ENCODE measurements around the gene OPHN1. TPM values are rescaled to one million over a fixed set of nuclear protein-coding genes. Genes with fewer than 3 reads are reported as not detected.

Gene OPHN1
- polyA plus RNA-seq, 3 donors: 0.20 to 0.82 (median 0.73) TPM

- intact Hi-C loops (cut with micrococcal nuclease): no loop called here
- H3K9me3 Mint-ChIP-seq: peaks cover 0 to 2% (median 0%) of the 10 kb centered on the region in 7 donors
- H3K4me2 ChIP-seq (replicated peaks; ENCODE audit: extremely low read depth, low read length, poor library complexity, severe bottlenecking): no peak overlapping the region
Measured at GRCh38 chrX:68461093-68461492, 27.8 kb upstream of the OPHN1 start.

GRCh38 chrX:68455151-68455510 is 21.8 kb upstream of the OPHN1 start:
- H3K4me3 ChIP-seq (replicated peaks in 1 of 3; ENCODE audit: low read depth in 2 of 3, low read length in 3 of 3): no peak overlapping the region
- H4K20me1 ChIP-seq (ENCODE audit: insufficient read depth, low read length): no peaks in the 10 kb centered on the region
- Mint-ChIP-seq H3K36me3 (no peaks in the 10 kb centered on the region), H3K4me3 (no peak overlapping the region), H3K4me1 (no peaks in the 10 kb centered on the region), H3K9me3 (no peaks in the 10 kb centered on the region), H3K27me3 (ENCODE audit: low read depth in 3 of 3) (peaks cover 1 to 13% (median 2%) of the 10 kb centered on the region in 3 donors), H3K27ac (no peak overlapping the region)
- no peak for TF ChIP-seq CTCF (IDR thresholded peaks at IDR 0.05)
- no peaks in the 10 kb centered on the region for H3K27me3 ChIP-seq (ENCODE audit: control insufficient read depth in 2 of 2, insufficient read depth in 2 of 2, low read length in 2 of 2)
- H3K4me1 ChIP-seq (ENCODE audit: control insufficient read depth in 1 of 2, insufficient read depth in 2 of 2, low read length in 2 of 2): no peaks in the 10 kb centered on the region
- no peak overlapping the region for H2AFZ ChIP-seq (ENCODE audit: insufficient read depth, low read depth, low read length, poor library complexity, severe bottlenecking)
- DNase-seq: no peak
- no CpG with 5 or more reads among the region's 4 CpGs for WGBS (ENCODE audit: insufficient coverage)
- no peaks in the 10 kb centered on the region for H3K36me3 ChIP-seq (replicated peaks in 1 of 2; ENCODE audit: control insufficient read depth in 1 of 2, insufficient read depth in 2 of 2, low read length in 2 of 2)
- H3K27ac ChIP-seq (ENCODE audit: low read depth in 1 of 2, low read length in 2 of 2): no peak overlapping the region
- H3K9ac ChIP-seq (ENCODE audit: insufficient read depth, low read length, poor library complexity, severe bottlenecking): no peak overlapping the region
- H3K4me2 ChIP-seq (replicated peaks; ENCODE audit: extremely low read depth, low read length, poor library complexity, severe bottlenecking): no peak overlapping the region
- intact Hi-C loops (cut with micrococcal nuclease): no loop called here
- no peaks in the 10 kb centered on the region for H3K9me3 ChIP-seq (replicated peaks in 1 of 2; ENCODE audit: control insufficient read depth in 1 of 2, insufficient read depth in 1 of 2, low read length in 2 of 2)
- no peaks in the 10 kb centered on the region for H3K79me2 ChIP-seq (ENCODE audit: insufficient read depth, low read length)

More at GRCh38 chrX:68461093-68461492, 27.8 kb upstream of the OPHN1 start:
- Histone ChIP-seq H3K4me3 (replicated peaks in 1 of 3; ENCODE audit: low read depth in 2 of 3, low read length in 3 of 3) (no peak overlapping the region), H3K79me2 (ENCODE audit: insufficient read depth, low read length) (no peaks in the 10 kb centered on the region), H3K36me3 (replicated peaks in 1 of 2; ENCODE audit: control insufficient read depth in 1 of 2, insufficient read depth in 2 of 2, low read length in 2 of 2) (no peaks in the 10 kb centered on the region), H3K9me3 (replicated peaks in 1 of 2; ENCODE audit: control insufficient read depth in 1 of 2, insufficient read depth in 1 of 2, low read length in 2 of 2) (no peaks in the 10 kb centered on the region), H4K20me1 (ENCODE audit: insufficient read depth, low read length) (no peaks in the 10 kb centered on the region), H3K9ac (ENCODE audit: insufficient read depth, low read length, poor library complexity, severe bottlenecking) (no peak overlapping the region), H3K27ac (ENCODE audit: low read depth in 1 of 2, low read length in 2 of 2) (no peak overlapping the region), H2AFZ (ENCODE audit: insufficient read depth, low read depth, low read length, poor library complexity, severe bottlenecking) (no peak overlapping the region), H3K27me3 (ENCODE audit: control insufficient read depth in 2 of 2, insufficient read depth in 2 of 2, low read length in 2 of 2) (no peaks in the 10 kb centered on the region), H3K4me1 (ENCODE audit: control insufficient read depth in 1 of 2, insufficient read depth in 2 of 2, low read length in 2 of 2) (no peaks in the 10 kb centered on the region)
- H3K4me3 Mint-ChIP-seq: no peak overlapping the region
- H3K27ac Mint-ChIP-seq: no peak overlapping the region
- no peaks in the 10 kb centered on the region for H3K36me3 Mint-ChIP-seq
- peaks cover 2% of the 10 kb centered on the region for H3K4me1 Mint-ChIP-seq
- no peak for TF ChIP-seq CTCF (IDR thresholded peaks at IDR 0.05)
- no peak for DNase-seq
- peaks cover 0 to 6% (median 2%) of the 10 kb centered on the region in 3 donors for H3K27me3 Mint-ChIP-seq (ENCODE audit: low read depth in 3 of 3)
- no CpG with 5 or more reads among the region's 6 CpGs for WGBS (ENCODE audit: insufficient coverage)

Data from CD14-positive monocyte (primary cell).